Ammon's horn (tissue), 1 donor: Measurements from ENCODE around the gene TESMIN.

Source experiments
- DNase-seq: peaks from one replicate; pipeline ENCODE4 v3.0.0-alpha.2; 2016; ENCODE audit warnings: low spot score

Gene TESMIN

GRCh38 chr11:68762481-68762880 lies 11.2 kb upstream of the TESMIN start:
- no peak for DNase-seq

GRCh38 chr11:68761801-68762200 lies 10.5 kb upstream of the TESMIN start:
- DNase-seq: no peak

GRCh38 chr11:68759991-68760390 lies 8.7 kb upstream of the TESMIN start:
- no peak for DNase-seq

GRCh38 chr11:68757711-68758110 lies 6.4 kb upstream of the TESMIN start:
- DNase-seq: no peak

- no peak for DNase-seq
These were observed 4.9 kb upstream of the TESMIN start for GRCh38 chr11:68756171-68756766.

- DNase-seq: no peak
These were observed 2.0 kb upstream of the TESMIN start for GRCh38 chr11:68753300-68753699.

GRCh38 chr11:68751004-68751325 lies 355 bp downstream of the TESMIN start:
- no peak for DNase-seq

- DNase-seq: no peak
These were observed 921 bp downstream of the TESMIN start for GRCh38 chr11:68750195-68751003.

- DNase-seq: no peak
These were observed 1.8 kb downstream of the TESMIN start for GRCh38 chr11:68749229-68750123.

- DNase-seq: no peak
These were observed 3.3 kb downstream of the TESMIN start for GRCh38 chr11:68748061-68748460.

- DNase-seq: no peak
These were observed 7.8 kb downstream of the TESMIN start for GRCh38 chr11:68743539-68743938.

GRCh38 chr11:68741463-68741862 lies 9.9 kb downstream of the TESMIN start:
- no peak for DNase-seq

- DNase-seq: no peak
These were observed 15.7 kb downstream of the TESMIN start for GRCh38 chr11:68735646-68736045.

GRCh38 chr11:68735125-68735524 lies 16.2 kb downstream of the TESMIN start:
- peak; percentile 16 for DNase-seq

GRCh38 chr11:68734111-68734510 lies 17.2 kb downstream of the TESMIN start:
- no peak for DNase-seq

GRCh38 chr11:68727783-68728182 lies 23.5 kb downstream of the TESMIN start:
- DNase-seq: peak; percentile 48

GRCh38 chr11:68724293-68724692 lies 27.0 kb downstream of the TESMIN start:
- DNase-seq: no peak

- no peak for DNase-seq
These were observed 29.2 kb downstream of the TESMIN start for GRCh38 chr11:68722143-68722542.

- DNase-seq: no peak
These were observed 30.2 kb downstream of the TESMIN start for GRCh38 chr11:68721075-68721474.

- DNase-seq: no peak
These were observed 35.7 kb downstream of the TESMIN start for GRCh38 chr11:68715456-68716122.

- peak; percentile 34 for DNase-seq
These were observed 37.1 kb downstream of the TESMIN start for GRCh38 chr11:68714060-68714856.
